ENCODE data around the gene ACADS. TPM values are rescaled to one million over a fixed set of nuclear protein-coding genes. Genes with fewer than 3 reads are reported as not detected.

Gene ACADS, protein sequence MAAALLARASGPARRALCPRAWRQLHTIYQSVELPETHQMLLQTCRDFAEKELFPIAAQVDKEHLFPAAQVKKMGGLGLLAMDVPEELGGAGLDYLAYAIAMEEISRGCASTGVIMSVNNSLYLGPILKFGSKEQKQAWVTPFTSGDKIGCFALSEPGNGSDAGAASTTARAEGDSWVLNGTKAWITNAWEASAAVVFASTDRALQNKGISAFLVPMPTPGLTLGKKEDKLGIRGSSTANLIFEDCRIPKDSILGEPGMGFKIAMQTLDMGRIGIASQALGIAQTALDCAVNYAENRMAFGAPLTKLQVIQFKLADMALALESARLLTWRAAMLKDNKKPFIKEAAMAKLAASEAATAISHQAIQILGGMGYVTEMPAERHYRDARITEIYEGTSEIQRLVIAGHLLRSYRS
- total RNA-seq, result 108 TPM
- long read RNA-seq, transcript ACADS-201 (10 exons, 1,950 nt), result major isoform, 203 of 225 reads
- long read RNA-seq, partial matches to known transcripts, result 8 of 225 reads
- long read RNA-seq, other reads (novel, unspliced or antisense), result 14 of 225 reads

DNA sequence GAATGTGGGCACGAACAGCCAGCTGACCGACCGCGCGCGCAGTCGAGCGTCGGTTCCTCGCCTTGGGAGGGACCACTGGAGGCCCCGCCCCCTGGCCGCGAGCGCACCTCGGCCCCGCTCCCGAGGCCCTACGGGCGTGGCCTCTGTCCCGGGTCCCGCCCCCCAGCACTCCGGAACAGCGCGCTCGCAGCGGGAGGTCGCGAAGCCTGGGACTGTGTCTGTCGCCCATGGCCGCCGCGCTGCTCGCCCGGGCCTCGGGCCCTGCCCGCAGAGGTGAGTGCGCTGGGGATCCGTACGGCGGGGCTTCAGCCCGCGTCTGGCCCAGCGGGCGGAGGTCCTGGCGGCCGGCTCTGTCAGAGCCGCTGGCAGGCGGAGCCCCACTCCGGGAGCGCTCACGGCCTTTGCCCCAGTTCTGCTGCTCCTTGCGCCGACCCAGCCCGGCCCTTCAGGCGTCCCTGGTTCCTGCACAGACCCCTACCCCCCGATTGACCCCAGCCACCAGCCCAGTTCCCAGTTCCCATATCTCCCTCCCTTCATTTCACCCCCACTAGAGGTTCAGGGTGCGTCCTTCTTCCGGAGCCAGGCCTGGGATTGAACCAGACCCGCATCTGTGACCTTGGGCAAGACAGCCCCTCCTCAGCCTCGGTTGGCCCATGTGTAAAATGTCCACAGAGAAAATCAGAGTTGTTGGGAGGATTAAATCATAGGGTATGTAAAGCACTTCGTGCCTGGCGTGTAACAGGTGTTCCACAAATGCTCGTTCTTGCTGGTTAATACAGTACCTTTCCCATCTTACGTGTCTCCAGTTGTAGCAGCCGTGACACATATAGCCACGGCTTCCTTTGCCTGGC is at the start of gene ACADS:
Gene ACADS, plus strand, starts transcription at position 168 of the 851 bp plus-strand sequence. Its CDS starts 60 bp downstream, at position 228.
- intact Hi-C loops (cut with DNase I), result no loop called here
- peak; percentile 99 for ATAC-seq
- peak; percentile 96 for DNase-seq (ENCODE audit: missing footprints)

DNA sequence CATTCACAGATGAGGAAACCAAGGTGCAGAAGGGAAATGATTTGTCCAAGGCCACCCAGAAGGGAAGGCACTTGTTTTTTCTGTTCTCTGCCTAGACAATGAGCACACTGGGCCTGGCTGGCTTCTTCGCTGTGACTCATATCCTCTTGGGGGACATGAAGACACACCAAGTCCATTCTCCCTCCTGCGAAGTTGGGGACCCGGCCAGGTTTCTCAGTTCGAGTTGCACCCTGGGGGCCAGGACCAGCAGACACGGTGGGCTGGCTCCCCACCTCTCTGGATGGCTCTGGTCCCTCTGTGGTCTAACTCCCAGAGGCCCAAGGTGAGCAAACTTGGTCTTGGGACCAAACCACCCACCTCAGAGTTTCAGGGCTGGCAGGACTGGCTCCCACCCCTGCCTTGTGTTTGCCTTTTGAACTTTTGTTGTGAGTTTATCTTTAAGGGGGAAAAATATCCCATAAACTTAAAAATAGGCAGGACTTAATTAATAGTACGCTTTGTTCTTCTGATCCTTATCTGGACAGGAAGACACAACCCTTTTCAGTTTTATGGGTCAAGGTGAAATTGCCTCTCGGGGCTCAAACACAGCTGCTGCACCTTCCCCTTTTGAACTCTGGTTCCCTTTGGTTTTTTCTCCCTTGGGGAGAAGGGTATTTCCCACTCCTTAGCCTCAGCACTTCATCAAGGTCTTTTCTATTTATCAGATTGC is 47.7 kb upstream of the ACADS start:
- intact Hi-C loops (cut with DNase I), result no loop called here
- ATAC-seq (peak; percentile 48), DNase-seq (ENCODE audit: missing footprints) (no peak)

GRCh38 chr12:120678572-120678971 is 47.1 kb upstream of the ACADS start:
- DNase-seq (ENCODE audit: missing footprints) (no peak), ATAC-seq (no peak)
- intact Hi-C loops (cut with DNase I), result no loop called here

DNA sequence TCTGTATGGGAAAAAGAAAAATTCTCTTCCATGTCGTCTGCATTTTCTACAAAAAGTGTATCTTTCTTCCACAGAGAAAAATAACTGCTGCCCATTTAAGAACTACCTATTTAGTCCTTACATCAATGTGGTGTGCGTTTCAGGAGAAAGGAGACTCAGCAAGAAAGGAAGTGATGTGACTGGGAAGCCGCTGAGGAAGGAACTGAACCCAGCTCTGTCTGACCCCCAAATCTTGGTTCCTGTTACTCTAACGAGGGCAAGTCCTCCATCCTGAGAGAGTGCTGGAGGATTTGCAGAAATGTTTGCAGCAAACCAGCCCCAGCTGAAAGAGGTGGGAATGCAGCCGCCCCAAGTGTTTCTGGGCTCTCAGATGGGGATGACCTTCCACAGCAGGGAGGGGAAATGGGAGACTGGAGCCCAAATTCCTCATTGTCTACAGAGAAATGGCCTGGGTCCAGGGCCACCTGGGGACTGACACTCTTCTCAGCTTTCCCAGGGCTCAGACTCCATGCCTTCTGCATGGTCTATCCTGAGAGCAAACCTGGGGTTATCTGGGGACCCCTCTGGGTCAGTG is 45.4 kb upstream of the ACADS start:
- DNase-seq (ENCODE audit: missing footprints), result no peak
- intact Hi-C loops (cut with DNase I), result no loop called here

GRCh38 chr12:120684523-120684932 is 41.1 kb upstream of the ACADS start:
- intact Hi-C loops (cut with DNase I), result no loop called here
- ATAC-seq, result no peak
- no peak for DNase-seq (ENCODE audit: missing footprints)

More for the DNA sequence above, 45.4 kb upstream of the ACADS start:
- no peak for ATAC-seq

GRCh38 chr12:120685522-120685921 is 40.1 kb upstream of the ACADS start:
- DNase-seq (ENCODE audit: missing footprints), result no peak
- intact Hi-C loops (cut with DNase I), result loop anchor here (5.0 kb wide), 1 partner anchor 158 kb away; the partner anchor contains the start of gene COQ5
- ATAC-seq, result no peak

DNA sequence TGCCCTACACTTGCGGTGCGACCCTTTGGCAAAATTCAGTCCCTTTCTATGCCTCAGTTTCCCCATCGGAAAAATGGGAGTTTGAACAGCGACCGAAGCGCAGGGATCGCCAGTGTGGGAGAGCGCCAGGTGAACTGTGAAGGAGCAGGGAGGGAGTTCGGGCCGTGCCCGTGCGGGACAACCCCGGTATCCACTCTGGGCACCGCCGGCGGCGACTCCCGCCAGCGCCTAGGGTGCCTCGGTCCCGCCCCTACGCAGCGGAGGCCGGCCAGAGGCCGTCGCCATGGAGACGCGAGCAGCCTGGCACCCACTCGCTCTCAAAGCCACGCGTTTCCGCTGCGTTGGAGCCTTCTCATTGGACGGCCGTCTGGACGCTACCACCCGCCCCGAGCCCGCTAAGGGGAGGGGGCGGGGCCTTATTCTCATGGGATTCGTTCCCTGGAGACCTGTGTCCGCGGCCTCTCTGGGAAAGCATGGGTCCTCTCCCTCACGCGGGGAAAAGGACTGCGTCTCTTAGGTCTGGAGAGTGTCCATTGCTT is 39.4 kb upstream of the ACADS start:
- DNase-seq (ENCODE audit: missing footprints) (peak; percentile 100), ATAC-seq (peak; percentile 94)
- intact Hi-C loops (cut with DNase I), result loop anchor here (2.0 to 5.0 kb wide), 2 partner anchors 31 to 159 kb away; partner anchors contain the start of gene COQ5

- ATAC-seq, result peak; percentile 94
- DNase-seq (ENCODE audit: missing footprints), result peak; percentile 99
- intact Hi-C loops (cut with DNase I), result loop anchor here (2.0 to 5.0 kb wide), 2 partner anchors 32 to 160 kb away; partner anchors contain the start of gene COQ5
Observed at GRCh38 chr12:120686690-120687577, 38.7 kb upstream of the ACADS start, which contains the start of gene MLEC. Gene MLEC (plus strand): TSS chr12:120687149. CDS start chr12:120687297, 148 bp downstream.

- intact Hi-C loops (cut with DNase I), result loop anchor here (2.0 to 5.0 kb wide), 2 partner anchors 33 to 160 kb away; partner anchors contain the start of gene COQ5
- DNase-seq (ENCODE audit: missing footprints) (no peak), ATAC-seq (no peak)
Observed at GRCh38 chr12:120687578-120688289, 37.9 kb upstream of the ACADS start.

DNA sequence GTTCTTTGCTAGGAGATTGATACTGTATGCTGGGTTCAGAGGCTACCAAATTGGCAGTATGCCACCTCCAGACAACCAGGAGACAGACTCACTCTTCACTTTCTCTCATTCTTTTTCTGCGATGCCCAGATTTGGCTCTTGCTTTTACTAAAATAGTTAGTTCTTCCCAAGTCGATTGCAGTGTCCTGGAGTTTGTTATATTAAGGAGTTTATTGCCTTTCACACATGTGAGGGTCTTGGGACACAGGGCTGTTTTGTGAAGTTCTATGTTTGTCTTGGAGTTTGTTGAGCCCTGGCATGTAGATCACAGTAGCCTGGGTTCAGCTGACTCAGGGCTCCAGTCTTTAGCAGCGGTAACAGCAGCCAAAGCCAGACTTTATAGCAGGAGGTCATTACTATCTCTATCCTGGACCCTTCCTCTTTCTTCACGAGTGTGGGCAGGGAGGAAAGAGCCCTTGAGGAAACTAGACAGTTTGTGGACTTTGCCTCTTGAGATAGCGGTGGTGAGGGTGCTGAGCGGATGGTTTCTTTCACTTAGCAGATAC is 37.0 kb upstream of the ACADS start:
- intact Hi-C loops (cut with DNase I), result loop anchor here (5.0 kb wide), 1 partner anchor 161 kb away; the partner anchor contains the start of gene COQ5
- ATAC-seq (no peak), DNase-seq (ENCODE audit: missing footprints) (no peak)

DNA sequence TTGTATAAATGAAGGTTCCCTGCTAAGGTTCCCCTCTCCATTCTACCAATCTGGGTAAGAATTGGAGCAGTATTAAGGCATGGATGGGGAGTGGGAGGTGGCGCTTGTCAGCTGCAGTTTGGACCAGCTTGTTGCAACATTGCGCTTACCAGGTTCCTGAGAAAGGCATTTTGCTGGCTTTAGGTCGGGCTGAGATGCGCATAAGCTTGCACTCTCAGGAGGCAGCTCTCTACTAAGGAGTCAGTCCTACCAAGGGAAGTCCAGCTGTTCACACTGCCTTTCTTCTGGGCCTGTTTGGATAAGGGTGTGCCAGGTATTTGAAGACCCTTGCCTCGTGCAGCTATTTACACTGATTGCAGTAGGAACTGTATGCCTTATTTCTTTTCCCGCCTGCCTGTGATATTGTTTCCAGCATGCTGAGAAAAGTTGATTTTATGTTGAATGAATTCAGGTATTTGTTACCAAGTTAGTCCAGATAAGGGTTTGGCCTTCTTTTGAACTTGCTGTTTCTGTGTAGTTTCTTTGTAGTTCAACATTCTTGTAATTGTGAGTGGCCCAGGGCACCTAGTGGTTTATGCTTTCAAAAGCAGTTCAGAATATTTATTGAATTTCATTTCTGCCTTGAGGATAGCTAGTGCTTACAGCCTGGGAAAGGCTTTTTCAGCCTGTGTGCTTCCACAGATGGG is 36.1 kb upstream of the ACADS start:
- DNase-seq (ENCODE audit: missing footprints) (no peak), ATAC-seq (no peak)
- intact Hi-C loops (cut with DNase I), result loop anchor here (5.0 kb wide), 1 partner anchor 162 kb away; the partner anchor contains the start of gene COQ5

DNA sequence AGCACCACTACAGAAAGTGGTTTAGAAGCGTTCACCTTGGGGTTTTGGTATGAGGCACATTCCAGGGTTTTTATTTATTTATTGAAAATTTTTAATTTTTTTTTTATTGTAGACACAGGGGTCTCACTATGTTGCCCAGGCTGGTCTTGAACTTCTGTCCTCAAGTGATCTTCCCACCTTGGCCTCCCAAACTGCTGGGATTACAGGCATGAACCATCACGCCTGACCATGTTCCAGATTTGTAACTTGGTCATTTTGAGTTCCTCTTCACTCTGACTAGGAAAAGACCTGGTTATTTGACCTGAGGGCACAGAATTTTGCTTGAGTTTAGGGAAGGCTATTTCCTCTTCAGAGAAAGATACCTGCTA is 35.6 kb upstream of the ACADS start:
- ATAC-seq, result no peak
- DNase-seq (ENCODE audit: missing footprints), result no peak
- intact Hi-C loops (cut with DNase I), result no loop called here

- DNase-seq (ENCODE audit: missing footprints), result no peak
- intact Hi-C loops (cut with DNase I), result no loop called here
- no peak for ATAC-seq
Observed at GRCh38 chr12:120690978-120691377, 34.6 kb upstream of the ACADS start.

GRCh38 chr12:120692524-120693033 is 33.0 kb upstream of the ACADS start:
- DNase-seq (ENCODE audit: missing footprints) (no peak), ATAC-seq (no peak)
- intact Hi-C loops (cut with DNase I), result no loop called here

GRCh38 chr12:120693848-120694247 is 31.8 kb upstream of the ACADS start:
- DNase-seq (ENCODE audit: missing footprints), result no peak
- ATAC-seq, result no peak
- intact Hi-C loops (cut with DNase I), result no loop called here

Measured in Right ventricle myocardium inferior (tissue), 1 donor.